CD4-positive, alpha-beta T cell treated with Interleukin-12 subunit alpha and Interleukin-12 subunit beta, for 1 hour (primary cell): ENCODE data around the gene ARMH1.
"Not testable (repeated sequence)": the region's sequence is repeated elsewhere in the genome, so short reads cannot be mapped to it uniquely, and the experiment has no call there.

Source experiments
- DNase-seq: peaks from one replicate; pipeline ENCODE4 v3.0.0-alpha.2; 2020

Gene ARMH1

DNA sequence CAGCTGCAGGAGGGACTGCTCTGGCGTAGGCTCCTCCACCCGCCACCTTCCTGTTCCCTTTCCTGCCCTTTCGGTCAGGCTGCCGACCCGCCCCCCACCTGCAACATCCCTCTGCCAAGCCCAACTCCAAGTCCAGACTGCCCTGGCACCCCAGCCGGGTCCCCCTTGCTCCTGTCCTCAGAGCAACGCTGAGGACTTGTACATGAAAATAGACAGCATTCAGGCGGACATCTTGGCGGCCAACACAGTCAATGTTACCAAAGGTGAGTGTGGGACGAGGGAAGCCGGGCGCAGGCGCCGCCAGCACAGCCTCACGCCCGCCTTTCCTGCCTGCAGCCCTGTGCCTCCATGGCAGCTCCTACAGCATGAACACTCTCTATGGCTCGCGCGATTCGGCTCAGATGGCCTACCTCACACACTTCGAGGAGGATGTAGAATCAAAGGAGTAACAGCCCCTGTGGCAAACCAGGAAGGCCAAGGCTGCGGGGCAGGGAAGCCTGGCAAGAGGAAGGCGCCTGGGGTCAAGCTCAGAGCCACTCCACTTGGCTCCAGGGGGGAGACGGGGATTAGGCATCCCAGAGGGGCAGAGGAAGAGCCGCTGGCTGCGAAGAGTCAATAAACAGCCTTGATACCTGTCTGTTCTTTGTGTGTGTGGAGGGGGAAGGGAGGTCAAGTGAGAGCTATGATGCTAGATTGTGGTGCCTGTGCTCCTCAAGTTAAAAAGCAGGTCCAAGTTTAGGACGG, 50.6 kb downstream of the ARMH1 start:
- no peak for DNase-seq

DNA sequence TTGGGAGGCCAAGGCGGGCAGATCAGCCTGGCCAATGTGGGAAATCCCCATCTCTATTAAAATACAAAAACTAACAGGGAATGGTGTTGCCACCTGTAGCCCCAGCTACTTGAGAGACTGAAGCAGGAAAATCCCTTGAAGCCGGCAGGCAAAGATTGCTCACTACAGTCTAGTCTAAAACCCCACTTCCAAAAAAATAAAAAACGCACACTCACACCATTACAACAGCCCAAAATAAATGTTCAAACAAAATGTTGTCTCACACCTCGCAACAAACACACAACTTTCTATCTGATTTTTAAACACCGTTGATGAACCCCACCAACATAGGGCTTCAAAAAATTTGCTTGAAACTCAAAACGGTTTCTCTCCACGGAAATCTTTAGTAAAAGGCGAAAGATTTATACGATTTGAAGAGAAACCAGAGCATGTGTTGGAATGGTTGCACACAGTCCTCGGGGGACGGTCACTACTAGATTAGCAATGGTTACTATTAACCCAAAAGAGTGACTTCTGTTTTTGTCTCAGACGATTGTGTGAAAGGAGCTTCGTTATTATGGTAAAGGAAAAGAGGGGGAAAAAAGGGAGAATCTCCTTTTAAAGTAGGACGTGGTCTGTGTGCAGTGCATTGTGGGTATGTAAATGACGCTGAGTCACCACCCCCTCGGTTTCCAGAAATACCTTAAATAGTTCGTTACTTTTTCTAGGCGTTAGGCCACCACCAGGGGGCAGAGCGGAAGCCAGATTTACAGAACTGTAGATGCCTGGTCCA, 56.4 kb downstream of the ARMH1 start, which contains the start of gene RNU5D-1:
RNU5D-1 (minus strand) TSS at position 430 of the 772 bp plus-strand sequence.
- peak; percentile 95 for DNase-seq

DNA sequence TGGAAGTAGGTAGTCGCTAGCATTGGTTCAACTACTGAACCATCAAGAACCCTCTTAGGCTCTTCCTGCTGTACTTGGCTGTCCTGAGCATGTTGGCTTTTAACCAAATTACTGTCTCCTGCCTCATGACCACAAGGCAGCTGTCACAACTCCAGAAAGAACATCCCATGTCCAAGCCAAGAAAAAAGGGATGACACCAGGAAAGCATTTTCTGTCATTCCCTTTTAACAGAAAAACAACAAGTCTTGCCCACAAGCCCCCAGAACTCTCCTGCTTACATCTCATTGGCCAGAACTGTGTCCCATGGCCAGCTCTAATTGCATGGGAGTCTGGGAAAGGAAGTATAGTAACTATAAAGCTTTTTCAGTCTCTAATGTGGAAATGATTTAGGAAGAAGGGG, 58.9 kb downstream of the ARMH1 start:
- DNase-seq, result no peak

DNA sequence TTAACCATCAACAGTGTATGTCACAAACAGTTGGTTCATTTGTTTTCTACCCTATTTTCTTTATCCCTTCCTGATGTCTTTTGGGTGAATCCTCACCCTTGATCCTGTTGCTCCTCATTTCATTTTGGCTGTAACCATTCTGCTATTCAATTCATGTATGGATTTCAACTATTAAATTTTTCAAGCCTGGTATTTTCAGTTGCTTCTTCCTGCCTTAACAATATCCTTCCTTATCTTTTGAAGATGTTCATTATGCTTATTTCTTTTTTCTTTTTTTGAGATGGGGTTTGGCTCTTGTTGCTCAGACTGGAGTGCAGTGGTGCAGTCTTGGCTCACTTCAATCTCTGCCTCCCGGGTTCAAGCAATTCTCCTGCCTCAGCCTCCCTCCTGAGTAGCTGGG, 59.3 kb downstream of the ARMH1 start:
- no peak for DNase-seq

DNA sequence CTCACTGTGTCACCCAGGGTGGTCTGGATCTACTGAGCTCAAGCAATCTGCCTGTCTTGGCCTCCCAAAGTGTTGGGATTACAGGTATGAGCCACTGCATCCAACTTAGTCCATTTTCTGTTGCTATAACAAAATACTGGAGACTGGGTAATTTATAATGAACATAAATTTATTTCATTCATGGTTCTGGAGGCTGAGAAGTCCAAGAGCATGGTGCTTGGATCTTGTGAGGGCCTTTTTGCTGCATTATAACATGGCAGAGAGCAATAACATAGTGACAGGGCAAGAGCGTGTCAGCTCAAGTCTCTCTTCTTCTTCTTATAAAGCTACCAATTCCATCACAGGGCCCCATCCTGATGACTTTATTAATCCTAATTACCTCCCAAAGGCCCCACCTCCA, 61.5 kb downstream of the ARMH1 start:
- DNase-seq, result no peak

DNA sequence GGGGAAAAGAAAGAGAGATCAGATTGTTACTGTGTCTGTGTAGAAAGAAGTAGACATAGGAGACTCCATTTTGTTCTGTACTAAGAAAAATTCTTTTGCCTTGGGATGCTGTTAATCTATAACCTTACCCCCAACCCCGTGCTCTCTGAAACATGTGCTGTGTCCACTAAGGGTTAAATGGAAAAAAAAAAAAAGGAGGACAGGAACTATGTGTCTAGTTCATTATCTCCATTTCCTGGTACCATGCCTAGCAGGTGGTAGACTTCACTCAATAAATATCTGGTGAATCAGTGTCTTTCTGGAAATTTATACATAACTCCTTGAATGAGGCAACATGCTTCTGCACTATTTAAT, 64.4 kb downstream of the ARMH1 start:
- not testable (repeated sequence) for DNase-seq

DNA sequence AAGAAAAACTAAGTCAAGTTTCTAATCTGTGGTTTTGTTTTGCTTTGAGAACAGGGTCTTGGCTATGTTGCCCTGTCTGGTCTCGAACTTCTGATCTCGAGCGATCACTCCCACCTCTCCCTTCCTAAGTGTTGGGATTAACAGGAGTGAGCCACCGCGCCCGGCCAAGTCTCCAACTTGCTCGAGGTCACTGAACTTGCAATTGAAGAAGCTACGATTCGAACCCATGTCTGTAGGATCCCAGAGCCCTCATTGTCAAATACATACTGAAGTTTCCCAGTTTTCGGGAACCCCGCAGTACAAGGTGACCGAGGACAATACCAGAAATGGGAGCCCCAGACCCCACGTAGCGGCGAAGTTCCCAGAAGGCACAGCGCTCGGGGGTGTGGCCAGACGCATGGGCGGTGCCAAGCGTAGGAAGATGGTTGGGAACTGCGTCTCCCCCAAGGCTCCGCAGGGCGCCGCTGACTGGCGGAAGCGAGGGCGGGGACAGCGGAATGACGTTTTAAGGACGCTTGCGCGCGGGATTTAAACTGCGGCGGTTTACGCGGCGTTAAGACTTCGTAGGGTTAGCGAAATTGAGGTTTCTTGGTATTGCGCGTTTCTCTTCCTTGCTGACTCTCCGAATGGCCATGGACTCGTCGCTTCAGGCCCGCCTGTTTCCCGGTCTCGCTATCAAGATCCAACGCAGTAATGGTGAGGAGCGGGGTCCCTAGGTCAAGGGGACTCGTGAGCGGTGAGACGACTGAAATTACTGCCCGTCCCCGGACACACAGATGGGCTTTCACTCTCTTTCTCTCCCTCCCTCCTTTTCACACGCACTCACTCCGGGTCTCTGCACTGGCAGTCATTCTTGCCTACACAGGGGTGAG, 65.0 kb downstream of the ARMH1 start, which contains the start of gene KIF2C:
KIF2C (plus strand) TSS at position 531 of the 872 bp plus-strand sequence; CDS start at position 627, 96 bp downstream.
- DNase-seq, result peak; percentile 96

DNA sequence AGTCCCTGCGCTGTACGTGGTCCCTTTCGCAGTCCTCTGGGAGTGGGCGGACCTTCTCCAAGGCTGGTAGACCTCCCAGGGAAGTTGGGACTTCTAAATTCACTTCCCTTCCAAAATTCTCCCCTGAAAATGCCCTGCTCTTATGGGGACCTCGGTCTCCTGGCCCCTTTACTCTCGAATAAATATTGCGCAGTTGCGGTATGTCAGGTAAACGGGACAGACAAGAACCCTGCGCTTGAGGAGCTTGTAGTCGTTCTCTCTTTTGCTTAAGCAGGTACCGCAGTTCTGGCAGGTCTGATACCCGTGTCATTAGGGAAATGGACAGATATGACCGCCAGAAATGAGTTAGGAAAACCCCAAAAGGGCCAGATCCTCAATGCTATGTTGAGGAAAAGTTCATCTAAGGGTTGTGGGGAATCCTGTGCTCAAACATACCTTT, 65.7 kb downstream of the ARMH1 start:
- DNase-seq, result no peak

DNA sequence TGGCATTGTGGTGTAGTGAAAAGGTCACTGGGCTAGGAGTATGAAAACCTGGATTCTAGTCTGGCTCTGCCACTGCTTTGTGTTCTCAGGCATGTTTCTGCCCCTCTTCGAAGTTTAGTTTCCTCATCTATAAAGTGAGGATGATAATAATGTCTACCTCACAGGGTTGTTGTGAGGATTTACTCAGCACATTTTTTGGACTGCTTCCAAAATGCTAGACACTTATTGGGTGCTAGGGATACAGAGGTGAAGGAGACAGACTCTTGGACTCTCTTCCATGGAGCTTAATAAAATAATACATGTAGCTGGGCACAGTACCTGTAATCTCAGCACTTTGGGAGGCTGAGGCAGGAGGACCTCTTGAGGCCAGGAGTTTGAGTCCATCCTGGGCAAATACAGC, 68.7 kb downstream of the ARMH1 start:
- no peak for DNase-seq

DNA sequence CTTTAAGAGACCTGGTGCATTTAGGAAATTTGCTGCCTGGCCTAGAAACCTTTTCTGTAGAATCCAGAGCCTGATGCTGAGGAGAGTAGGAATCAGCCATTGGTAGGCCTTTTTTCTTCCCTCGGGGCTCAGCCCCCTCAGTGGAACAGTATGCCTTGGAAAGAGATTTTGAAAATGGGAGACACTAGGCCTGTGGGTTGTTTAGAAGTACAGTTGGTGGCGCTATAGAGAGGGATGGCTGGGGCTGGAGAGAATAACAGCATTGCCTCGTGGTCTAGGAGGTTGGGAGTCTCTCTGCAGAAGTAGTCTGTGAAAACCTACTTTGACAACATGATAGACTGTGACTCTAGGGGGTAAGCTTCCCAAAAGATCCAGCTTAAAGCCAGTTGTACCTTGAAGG, 73.4 kb downstream of the ARMH1 start:
- DNase-seq, result no peak

DNA sequence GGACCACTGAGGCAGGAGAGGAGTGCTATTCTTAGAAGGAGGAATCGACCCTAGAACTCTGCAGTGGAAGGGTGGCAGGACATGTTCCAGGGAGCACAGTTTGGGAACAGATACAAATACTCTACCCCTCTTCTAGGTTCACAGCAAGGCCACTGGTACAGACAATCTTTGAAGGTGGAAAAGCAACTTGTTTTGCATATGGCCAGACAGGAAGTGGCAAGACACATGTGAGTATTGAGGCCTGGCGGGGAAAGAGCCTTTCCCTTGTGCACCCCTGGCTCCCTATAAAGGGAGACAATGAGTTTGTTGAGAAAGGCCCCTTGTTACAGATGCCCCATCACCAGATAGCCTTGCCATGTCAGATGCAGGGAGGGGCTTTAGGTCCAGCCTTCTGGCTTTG, 82.9 kb downstream of the ARMH1 start:
- no peak for DNase-seq

DNA sequence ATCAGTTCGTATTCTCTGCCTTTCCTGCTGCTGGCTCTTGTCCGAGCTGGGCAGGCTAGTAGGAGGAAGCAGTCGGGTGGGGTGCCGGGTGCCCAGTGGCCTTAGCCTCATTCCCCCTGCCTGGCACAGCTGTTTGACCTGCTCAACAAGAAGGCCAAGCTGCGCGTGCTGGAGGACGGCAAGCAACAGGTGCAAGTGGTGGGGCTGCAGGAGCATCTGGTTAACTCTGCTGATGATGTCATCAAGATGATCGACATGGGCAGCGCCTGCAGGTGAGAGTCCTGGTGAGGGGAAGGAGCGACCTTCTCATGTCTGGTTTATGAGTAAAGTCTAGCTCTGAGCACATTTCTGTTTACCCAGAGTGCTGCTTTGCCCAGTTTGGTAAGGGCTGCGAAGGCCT, 84.6 kb downstream of the ARMH1 start:
- no peak for DNase-seq

DNA sequence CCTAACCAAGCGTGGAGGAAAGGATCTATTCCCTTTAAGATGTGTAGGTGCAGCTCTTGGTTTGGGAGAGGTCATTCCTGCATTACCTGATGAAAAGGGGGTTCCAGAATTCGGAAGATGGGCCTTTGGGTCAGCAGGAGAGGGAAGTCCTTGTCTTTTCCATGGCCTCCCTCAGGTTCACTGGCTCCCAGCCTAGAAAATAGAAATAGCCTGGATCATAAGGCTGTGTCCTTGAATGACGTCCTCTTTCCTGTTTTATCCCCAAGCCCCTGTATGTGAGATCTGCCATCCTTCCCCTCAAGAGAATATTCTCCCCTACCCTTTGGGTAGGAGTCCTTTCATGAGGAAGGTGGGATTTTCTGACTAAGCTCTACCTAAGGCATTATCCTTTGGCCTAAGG, 86.4 kb downstream of the ARMH1 start:
- DNase-seq, result no peak

DNA sequence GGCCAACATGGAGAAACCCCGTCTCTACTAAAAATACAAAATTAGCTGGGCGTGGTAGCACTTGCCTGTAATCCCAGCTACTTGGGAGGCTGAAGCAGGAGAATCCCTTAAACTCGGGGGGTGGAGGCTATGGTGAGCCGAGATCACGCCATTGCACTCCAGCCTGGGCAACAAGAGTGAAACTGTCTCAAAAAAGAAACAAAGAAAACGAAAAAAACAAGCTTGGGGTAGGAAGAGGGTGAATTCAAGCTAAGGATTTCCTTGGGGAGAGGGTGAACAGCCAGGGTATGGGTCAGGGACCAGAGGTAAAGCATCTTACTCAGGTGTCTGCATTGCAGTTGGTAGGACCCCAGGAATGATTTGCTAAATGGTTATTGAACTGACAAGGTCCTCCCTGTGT, 91.9 kb downstream of the ARMH1 start:
- DNase-seq, result not testable (repeated sequence)
